NCI-H748 (cell line): ENCODE measurements around the gene CEBPZ.
"Not testable (repeated sequence)": the region's sequence is repeated elsewhere in the genome, so short reads cannot be mapped to it uniquely, and the experiment has no call there.

Source experiments
- DNase-seq: peaks from one replicate; lab custom pipeline; 2025; ENCODE audit not compliant: unreplicated experiment; lab: John Stamatoyannopoulos, UW

Gene CEBPZ

GRCh38 chr2:37224063-37224462, 7.3 kb downstream of the CEBPZ start:
- no peak for DNase-seq

GRCh38 chr2:37223131-37223530, 8.3 kb downstream of the CEBPZ start:
- DNase-seq: no peak

- no peak for DNase-seq
Observed at GRCh38 chr2:37219046-37219445, 12.3 kb downstream of the CEBPZ start.

- no peak for DNase-seq
Observed at GRCh38 chr2:37215250-37215649, 16.1 kb downstream of the CEBPZ start.

- DNase-seq: no peak
Observed at GRCh38 chr2:37211939-37212338, 19.5 kb downstream of the CEBPZ start.

GRCh38 chr2:37211212-37211611, 20.2 kb downstream of the CEBPZ start:
- no peak for DNase-seq

- not testable (repeated sequence) for DNase-seq
Observed at GRCh38 chr2:37206760-37207159, 24.6 kb downstream of the CEBPZ start.

GRCh38 chr2:37205689-37206341, 25.6 kb downstream of the CEBPZ start:
- DNase-seq: no peak

- DNase-seq: not testable (repeated sequence)
Observed at GRCh38 chr2:37205071-37205661, 26.2 kb downstream of the CEBPZ start.

- no peak for DNase-seq
Observed at GRCh38 chr2:37203708-37204107, 27.7 kb downstream of the CEBPZ start.

- DNase-seq: no peak
Observed at GRCh38 chr2:37201766-37202165, 29.6 kb downstream of the CEBPZ start.

- no peak for DNase-seq
Observed at GRCh38 chr2:37201208-37201607, 30.2 kb downstream of the CEBPZ start.

GRCh38 chr2:37198681-37199065, 32.7 kb downstream of the CEBPZ start:
- no peak for DNase-seq

- peak; percentile 72 for DNase-seq
Observed at GRCh38 chr2:37196320-37197195, 34.8 kb downstream of the CEBPZ start, which contains the start of gene CEBPZOS. Gene CEBPZOS, plus strand, starts transcription at chr2:37196496. Its CDS starts 3,209 bp downstream, at chr2:37199705.

- not testable (repeated sequence) for DNase-seq
Observed at GRCh38 chr2:37195862-37196319, 35.5 kb downstream of the CEBPZ start.

- no peak for DNase-seq
Observed at GRCh38 chr2:37192551-37192950, 38.8 kb downstream of the CEBPZ start.

GRCh38 chr2:37191747-37192146, 39.6 kb downstream of the CEBPZ start:
- no peak for DNase-seq

- no peak for DNase-seq
Observed at GRCh38 chr2:37191253-37191652, 40.1 kb downstream of the CEBPZ start.

- no peak for DNase-seq
Observed at GRCh38 chr2:37190290-37190689, 41.1 kb downstream of the CEBPZ start.

- DNase-seq: no peak
Observed at GRCh38 chr2:37189452-37190153, 41.8 kb downstream of the CEBPZ start.

- DNase-seq: no peak
Observed at GRCh38 chr2:37188570-37188969, 42.8 kb downstream of the CEBPZ start, which contains the start of gene SULT6B1. Gene SULT6B1, minus strand, starts transcription at chr2:37188670. Its CDS starts 30 bp downstream, at chr2:37188640.
